K562 (cell line): ENCODE data around the gene IGF1R. TPM values are rescaled to one million over a fixed set of nuclear protein-coding genes. Genes with fewer than 3 reads are reported as not detected.

ENCODE experiments used
- ATAC-seq: fragments of 200-7000 bp; cut with Tn5 transposase; 3 replicates; pipeline ENCODE4 v1.9.1; 2020; ENCODE audit warnings: moderate library complexity
- BruUV-seq: library from RNA; stranded (reverse); fragments of 400-500 nt; replicated peaks from 2 replicates; lab custom pipeline; 2021; lab: Mats Ljungman, UMichigan
- CTCF ChIA-PET: fragments of 300-600 bp; formaldehyde crosslinking; extraction: SDS; loops from one replicate; lab custom pipeline; 2021; ENCODE audit warnings: low intra/inter-chr PET ratio; lab: Yijun Ruan, JAX
- POLR2A ChIA-PET: fragments of 300-600, 350-650 bp; sonication (Branson Sonifier 250); formaldehyde crosslinking; extraction: SDS; loops from one replicate; lab custom pipeline; 2021; ENCODE audit warnings: antibody characterized with exemption, inconsistent platforms; lab: Yijun Ruan, JAX
- DNase-seq, 4 experiments: peaks; one replicate each; pipeline versions ENCODE4 v3.0.0 to v3.0.0-alpha.2; 2011 to 2018; ENCODE audit warnings: low spot score in 3 of 4, mixed read lengths in 3 of 4; ENCODE audit errors: extremely low read depth in 1 of 4
- FAIRE-seq: peaks from 2 replicates; lab custom pipeline; 2011; peaks lifted over from hg19 to GRCh38; lab: Jason Lieb, UNC
- H2AFZ ChIP-seq: 2 replicates; pipeline ENCODE4 v1.6.0; 2011; ENCODE audit warnings: low read depth, low read length, control low read depth, inconsistent platforms
- H3K27ac ChIP-seq: fragments of 200-600 bp; 3 replicates; pipeline ENCODE4 v1.8.0; 2011; ENCODE audit warnings: low read depth, mild to moderate bottlenecking, control low read depth, inconsistent platforms, low read length, moderate library complexity, mixed read lengths; ENCODE audit errors: extremely low read depth
- H3K27me3 ChIP-seq, 2 experiments: fragments of 300-600 bp in 1 of 2; 2 replicates in 1 of 2; 3 replicates in 1 of 2; pipeline versions ENCODE4 v1.6.0 to v1.8.0; 2011; ENCODE audit warnings: inconsistent platforms in 2 of 2, low read length in 2 of 2, mild to moderate bottlenecking in 1 of 2, mixed read lengths in 1 of 2, moderate library complexity in 1 of 2; ENCODE audit not compliant: control insufficient read depth in 2 of 2, insufficient read depth in 2 of 2
- H3K36me3 ChIP-seq: fragments of 300-600 bp; 3 replicates; pipeline ENCODE4 v1.8.0; 2011; ENCODE audit warnings: mild to moderate bottlenecking, low read length, inconsistent platforms; ENCODE audit not compliant: control insufficient read depth, insufficient read depth
- H3K4me1 ChIP-seq, 2 experiments: fragments of 200-600 bp in 1 of 2; replicated peaks in 1 of 2; 2 replicates in 1 of 2; 3 replicates in 1 of 2; pipeline versions ENCODE4 v1.5.1 to v1.8.0; 2011; ENCODE audit warnings: inconsistent platforms in 2 of 2, low read length in 2 of 2, mild to moderate bottlenecking in 1 of 2, mixed read lengths in 1 of 2, moderate library complexity in 1 of 2; ENCODE audit not compliant: control insufficient read depth in 2 of 2, insufficient read depth in 2 of 2
- H3K4me2 ChIP-seq: 2 replicates; pipeline ENCODE4 v1.6.1; 2011; ENCODE audit warnings: low read length, control low read depth, inconsistent platforms, mixed read lengths; ENCODE audit not compliant: insufficient read depth
- H3K4me3 ChIP-seq: fragments of 200-600 bp; sonication (generic), shearing (Covaris generic); 2 replicates; pipeline ENCODE4 v1.5.1; 2016; ENCODE audit warnings: control low read depth, inconsistent platforms
- H3K79me2 ChIP-seq: fragments of 200-600 bp; 3 replicates; pipeline ENCODE4 v1.8.0; 2011; ENCODE audit warnings: low read length, inconsistent platforms; ENCODE audit not compliant: control insufficient read depth, insufficient read depth
- H3K9ac ChIP-seq, 2 experiments: 2 replicates each; pipeline versions ENCODE4 v1.6.0 to v1.6.1; 2011; ENCODE audit warnings: low read depth in 2 of 2, low read length in 2 of 2, control low read depth in 1 of 2, inconsistent platforms in 1 of 2, mild to moderate bottlenecking in 1 of 2, mixed read lengths in 1 of 2; ENCODE audit not compliant: insufficient read depth in 1 of 2
- H3K9me1 ChIP-seq: one replicate; pipeline ENCODE4 v1.6.0; 2011; ENCODE audit warnings: inconsistent platforms, mild to moderate bottlenecking, low read length, moderate library complexity; ENCODE audit not compliant: control insufficient read depth, insufficient read depth
- H3K9me3 ChIP-seq: replicated peaks from 2 replicates; pipeline ENCODE4 v1.5.1; 2011; ENCODE audit warnings: low read depth, low read length, inconsistent platforms; ENCODE audit not compliant: control insufficient read depth, insufficient read depth
- H4K20me1 ChIP-seq: replicated peaks from 2 replicates; pipeline ENCODE4 v1.6.1; 2011; ENCODE audit warnings: low read length, inconsistent platforms, mixed read lengths; ENCODE audit not compliant: control insufficient read depth, insufficient read depth
- CCAR2 ChIP-seq: fragments of 200-400 bp; formaldehyde crosslinking; IDR thresholded peaks from 2 replicates; pipeline ENCODE4 v1.6.1; 2017; ENCODE audit warnings: mild to moderate bottlenecking, low read depth, low read length
- DNMT1 ChIP-seq: fragments of 450-650 bp; IDR thresholded peaks from 2 replicates; pipeline ENCODE4 v1.6.1; 2016; ENCODE audit warnings: antibody characterized with exemption, mild to moderate bottlenecking
- E2F1 ChIP-seq: sonication (generic); formaldehyde crosslinking; IDR thresholded peaks from 2 replicates; pipeline ENCODE4 v1.8.1; 2023; ENCODE audit warnings: mild to moderate bottlenecking, missing genetic modification reagents, moderate library complexity
- MLX ChIP-seq, 2 experiments: fragments of 450-650 bp in 1 of 2; sonication (generic) in 1 of 2; formaldehyde crosslinking; conservative IDR thresholded peaks; 2 replicates each; pipeline versions ENCODE4 v1.4.0 to v1.8.1; 2020 to 2022; ENCODE audit warnings: mild to moderate bottlenecking in 1 of 2, missing genetic modification reagents in 1 of 2
- SLC30A9 ChIP-seq: fragments of 250-450 bp; sonication (Bioruptor Pico); IDR thresholded peaks from 2 replicates; pipeline ENCODE4 v1.8.0; 2022; ENCODE audit warnings: mild to moderate bottlenecking, moderate library complexity
- TCF7 ChIP-seq: sonication (generic); IDR thresholded peaks from 2 replicates; pipeline ENCODE4 v1.6.1; 2016; ENCODE audit warnings: antibody characterized with exemption, borderline replicate concordance
- XRCC3 ChIP-seq: fragments of 450-650 bp; IDR thresholded peaks from 2 replicates; pipeline ENCODE4 v1.6.1; 2017; ENCODE audit warnings: mild to moderate bottlenecking, moderate library complexity
- WGBS: fragments of 100-300 bp; shearing (Covaris generic); methylation state at CpG from one replicate; pipeline ENCODE4 v1.1.6; 2016; ENCODE audit warnings: low coverage, mixed read lengths; ENCODE audit not compliant: insufficient coverage; ENCODE audit errors: missing lambda C conversion rate; 5-methylcytosine and 5-hydroxymethylcytosine counted together
- in situ Hi-C: fragments of 300-500 bp; cut with MboI; formaldehyde crosslinking; loops from 4 replicates; pipeline ENCODE4 v1.15.0; 2018; ENCODE audit warnings: inconsistent platforms, mixed read lengths
- intact Hi-C: fragments of 100-400 bp; cut with micrococcal nuclease; formaldehyde crosslinking; loops from 2 replicates; pipeline ENCODE4 v1.14.2; 2022
- polyA plus RNA-seq, 8 experiments: library from polyadenylated mRNA; depleted of rRNA in 4 of 8; stranded (reverse) in 5 of 8; unstranded in 3 of 8; fragments of >200 nt; fragmentation: Nextera tagmentation in 2 of 8; fragmentation: Illumina TruSeq in 1 of 8; extraction: Ambion mirVana in 2 of 8; extraction: Trizol in 1 of 8; gene quantifications; 2 replicates each; pipeline versions ENCODE4 v1.2.1 to v1.2.3, GENCODE V29; 2011 to 2014; ENCODE audit warnings: inconsistent platforms in 1 of 8, missing spikeins in 1 of 8
- total RNA-seq, 7 experiments: library from RNA; depleted of rRNA in 6 of 7; stranded (reverse); fragments of >200 nt in 6 of 7; fragmentation: Illumina TruSeq in 2 of 7; extraction: Trizol in 2 of 7; gene quantifications; 2 replicates each; pipeline versions ENCODE4 v1.2.1 to v1.2.3, GENCODE V29; 2011 to 2021; ENCODE audit warnings: low replicate concordance in 1 of 7

Gene IGF1R
- total and polyA plus RNA-seq, 9 of the 15 experiments (the other 6 are each of a cell fraction or from before 2014, with no cell fraction given) = 0.35 to 8.0 (median 1.6) TPM

GRCh38 chr15:98835876-98836275 is 187.5 kb downstream of the IGF1R start:
- no peaks in the 10 kb centered on the region for H3K9me1 ChIP-seq
- no peak overlapping the region for H3K4me3 ChIP-seq
- no peak for FAIRE-seq
- 0% methylated on average over 4 of the region's 4 CpGs for WGBS
- H3K9me3 ChIP-seq = no peaks in the 10 kb centered on the region
- in situ Hi-C loops (no loop called here), intact Hi-C loops (no loop called here)
- no peaks in the 10 kb centered on the region for H3K36me3 ChIP-seq
- no peaks in the 10 kb centered on the region; a peak in 1 of 5 replicates for H3K27me3 ChIP-seq
- ATAC-seq = no peak
- no peak overlapping the region for H3K9ac ChIP-seq
- BruUV-seq = no TSS peak
- no peak for DNase-seq
- no peaks in the 10 kb centered on the region for H4K20me1 ChIP-seq
- H2AFZ ChIP-seq = no peak overlapping the region
- CTCF ChIA-PET = no interaction called here
- no peak overlapping the region for H3K27ac ChIP-seq
- no peaks in the 10 kb centered on the region for H3K79me2 ChIP-seq
- H3K4me1 ChIP-seq = no peaks in the 10 kb centered on the region
- POLR2A ChIA-PET = interaction anchor here (0.8 kb wide), 1 partner anchor 24 kb away, joined by 3 read pairs; no protein-coding TSS in a partner anchor
- H3K4me2 ChIP-seq = no peak overlapping the region
- TF ChIP-seq SLC30A9 (CRISPR knock-in tag) = no peak
- no peak for TF ChIP-seq E2F1 (CRISPR knock-in tag)
- no peak for TF ChIP-seq DNMT1
- no peak for TF ChIP-seq TCF7
- no peak for TF ChIP-seq XRCC3
- no peak for TF ChIP-seq CCAR2
- no peak for TF ChIP-seq MLX (CRISPR knock-in tag; conservative IDR thresholded peaks at IDR 0.05)
